Measurements from ENCODE around the gene FAM241B. TPM values are rescaled to one million over a fixed set of nuclear protein-coding genes. Genes with fewer than 3 reads are reported as not detected.

Gene FAM241B
- polyA plus RNA-seq, 1 donor from 2014 or later: 1.2 TPM

GRCh38 chr10:69651362-69651761 is 21.3 kb downstream of the FAM241B start:
- peaks cover 14% of the 10 kb centered on the region for H3K27me3 Mint-ChIP-seq
- no peak overlapping the region for H3K4me3 Mint-ChIP-seq
- peak overlapping the region in 1 of 3 donors; percentile 39 for H3K27ac Mint-ChIP-seq

DNA sequence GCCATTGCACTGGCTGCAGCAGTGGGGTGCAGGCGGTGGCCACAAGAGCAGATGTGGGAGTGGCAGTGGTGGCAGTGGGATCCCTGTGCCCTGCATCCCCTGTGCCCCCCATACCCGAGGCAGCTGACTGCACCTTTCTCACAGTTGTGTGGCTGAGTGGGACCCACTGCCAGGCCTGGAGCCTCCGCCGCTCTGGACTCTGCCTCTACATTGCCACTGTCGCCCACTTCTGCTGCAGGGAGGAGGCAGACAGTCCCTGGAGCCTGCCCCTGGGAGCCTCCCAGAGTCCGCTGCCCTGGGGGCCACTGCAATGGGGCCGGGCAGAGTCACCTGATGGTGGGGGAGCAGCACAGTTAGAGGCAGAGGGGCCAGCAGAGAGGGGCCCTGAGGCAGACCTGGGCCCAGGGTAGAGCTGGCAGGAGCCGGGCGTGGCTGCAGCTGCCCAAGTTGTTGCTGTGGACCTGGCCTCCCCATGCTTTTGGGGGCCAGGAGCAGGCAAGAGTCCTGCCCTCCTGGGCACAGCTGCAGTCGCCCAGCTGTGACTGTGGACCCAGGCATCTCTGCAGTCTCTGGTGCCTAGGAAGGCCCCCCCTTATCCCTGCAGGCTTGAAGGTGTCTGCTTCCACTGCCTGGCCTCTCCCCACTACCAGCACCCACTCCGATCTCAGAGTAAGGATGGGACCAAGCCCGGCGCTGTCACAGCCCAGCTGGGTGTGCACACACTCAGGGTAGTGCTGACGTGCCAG is 22.2 kb downstream of the FAM241B start:
- no peaks in the 10 kb centered on the region for H3K36me3 Mint-ChIP-seq
- H3K4me1 Mint-ChIP-seq: no peaks in the 10 kb centered on the region
- peaks cover 16% of the 10 kb centered on the region for H3K27me3 Mint-ChIP-seq
- peaks cover 0 to 4% (median 0%) of the 10 kb centered on the region in 3 donors for H3K9me3 Mint-ChIP-seq
- H3K4me3 Mint-ChIP-seq: no peak overlapping the region
- H3K27ac Mint-ChIP-seq: no peak overlapping the region

More at GRCh38 chr10:69651362-69651761, 21.3 kb downstream of the FAM241B start:
- Mint-ChIP-seq H3K9me3 (peaks cover 0 to 4% (median 0%) of the 10 kb centered on the region in 3 donors), H3K36me3 (no peaks in the 10 kb centered on the region), H3K4me1 (no peaks in the 10 kb centered on the region)

DNA sequence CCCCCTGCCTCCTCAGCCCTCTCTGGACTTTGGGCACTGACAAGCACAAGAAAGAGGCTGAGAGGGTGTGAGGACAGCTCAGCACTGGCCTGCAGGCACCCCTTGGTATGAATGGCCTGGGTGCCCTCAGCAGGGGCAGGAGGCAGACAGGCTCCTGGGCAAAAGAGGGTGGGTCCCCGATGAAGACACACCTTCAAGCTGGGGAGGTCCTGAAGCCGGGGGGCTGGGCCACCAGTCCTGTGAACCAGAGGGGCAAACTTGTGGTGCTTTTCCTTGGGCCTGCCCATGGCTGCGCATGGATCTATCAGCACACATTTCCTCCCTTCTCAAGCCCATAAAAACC is 22.8 kb downstream of the FAM241B start:
- peaks cover 17% of the 10 kb centered on the region for H3K27me3 Mint-ChIP-seq
- H3K4me3 Mint-ChIP-seq: no peak overlapping the region
- no peaks in the 10 kb centered on the region for H3K36me3 Mint-ChIP-seq
- no peaks in the 10 kb centered on the region for H3K4me1 Mint-ChIP-seq
- no peak overlapping the region for H3K27ac Mint-ChIP-seq
- H3K9me3 Mint-ChIP-seq: peaks cover 0 to 4% (median 0%) of the 10 kb centered on the region in 3 donors

- Mint-ChIP-seq H3K27ac (no peak overlapping the region), H3K36me3 (peaks cover 2% of the 10 kb centered on the region), H3K9me3 (peaks cover 0 to 4% (median 0%) of the 10 kb centered on the region in 3 donors), H3K4me1 (no peaks in the 10 kb centered on the region), H3K4me3 (peak overlapping the region in 1 of 4 donors; percentile 41), H3K27me3 (peaks cover 21% of the 10 kb centered on the region)
These were observed 23.5 kb downstream of the FAM241B start for GRCh38 chr10:69653561-69653960.

GRCh38 chr10:69655124-69655867 is 25.2 kb downstream of the FAM241B start:
- no peaks in the 10 kb centered on the region for H3K4me1 Mint-ChIP-seq
- H3K27ac Mint-ChIP-seq: no peak overlapping the region

DNA sequence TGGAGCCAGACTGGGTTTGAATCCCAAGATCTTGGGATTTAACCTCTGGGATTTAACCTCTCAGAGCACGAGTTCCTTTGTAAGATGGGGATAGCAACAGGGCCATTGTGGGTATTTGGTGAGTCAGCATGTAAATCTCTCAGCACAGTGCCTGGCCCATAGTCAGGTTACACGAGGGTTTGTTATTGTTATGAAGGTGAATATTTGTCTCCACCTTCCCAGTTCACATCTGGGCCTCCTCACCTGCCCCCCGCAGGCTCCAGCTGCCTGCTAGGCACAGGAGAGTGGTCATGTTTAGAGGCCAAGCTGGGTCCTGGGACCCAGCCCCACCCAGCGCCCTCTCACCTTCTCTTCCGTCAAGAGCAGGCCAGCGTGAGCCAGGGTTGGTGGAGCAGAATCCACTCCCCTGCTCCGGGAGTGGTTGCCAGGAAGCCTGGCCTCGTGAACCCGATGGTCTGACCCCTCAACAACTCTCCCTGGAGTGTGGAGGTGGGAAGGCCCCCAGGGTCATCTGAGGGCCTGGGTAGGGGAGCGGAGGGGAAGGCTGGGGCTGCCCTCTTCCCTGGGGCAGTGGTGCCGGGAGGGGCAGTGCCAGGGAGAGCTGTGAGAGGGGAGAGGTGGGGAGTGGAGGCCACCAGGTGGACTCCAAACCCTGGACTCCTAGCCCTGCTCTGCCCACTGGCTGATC is 26.0 kb downstream of the FAM241B start:
- no peak overlapping the region for H3K4me3 Mint-ChIP-seq
- no peaks in the 10 kb centered on the region for H3K4me1 Mint-ChIP-seq
- H3K36me3 Mint-ChIP-seq: peaks cover 3% of the 10 kb centered on the region
- peaks cover 0 to 4% (median 0%) of the 10 kb centered on the region in 3 donors for H3K9me3 Mint-ChIP-seq
- H3K27me3 Mint-ChIP-seq: peaks cover 24% of the 10 kb centered on the region
- H3K27ac Mint-ChIP-seq: no peak overlapping the region

More at GRCh38 chr10:69655124-69655867, 25.2 kb downstream of the FAM241B start:
- H3K27me3 Mint-ChIP-seq: peaks cover 25% of the 10 kb centered on the region
- peaks cover 2% of the 10 kb centered on the region for H3K36me3 Mint-ChIP-seq
- H3K9me3 Mint-ChIP-seq: peaks cover 0 to 4% (median 0%) of the 10 kb centered on the region in 3 donors
- H3K4me3 Mint-ChIP-seq: no peak overlapping the region

DNA sequence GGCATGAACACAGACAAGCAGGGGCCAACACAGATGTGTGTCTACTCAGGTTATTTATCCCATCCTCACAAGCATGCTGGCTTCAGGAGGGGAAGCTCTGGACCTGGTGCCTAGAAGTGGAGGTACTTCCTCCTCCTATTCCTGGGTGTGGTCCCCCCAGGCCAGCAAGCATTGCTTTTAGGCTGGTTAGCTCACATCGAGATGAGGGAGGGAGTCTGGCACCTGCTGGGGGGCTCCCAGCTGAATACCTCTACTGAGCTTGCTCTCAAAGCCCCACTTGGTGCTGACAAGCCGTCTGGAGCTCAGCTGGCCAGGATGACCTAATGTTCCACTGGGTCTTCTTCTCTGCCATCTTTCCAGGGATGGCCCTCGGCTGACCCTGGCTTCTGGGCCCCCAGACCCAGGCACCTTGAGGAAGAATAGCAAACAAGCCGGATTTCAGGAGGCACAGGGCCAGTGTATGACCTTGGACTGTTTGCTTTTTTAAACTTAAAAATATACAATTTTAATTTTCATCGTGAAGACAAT is 26.8 kb downstream of the FAM241B start:
- Mint-ChIP-seq H3K27ac (no peak overlapping the region), H3K36me3 (peaks cover 3% of the 10 kb centered on the region), H3K27me3 (peaks cover 19% of the 10 kb centered on the region), H3K4me1 (no peaks in the 10 kb centered on the region), H3K4me3 (no peak overlapping the region), H3K9me3 (peaks cover 0 to 4% (median 0%) of the 10 kb centered on the region in 3 donors)

DNA sequence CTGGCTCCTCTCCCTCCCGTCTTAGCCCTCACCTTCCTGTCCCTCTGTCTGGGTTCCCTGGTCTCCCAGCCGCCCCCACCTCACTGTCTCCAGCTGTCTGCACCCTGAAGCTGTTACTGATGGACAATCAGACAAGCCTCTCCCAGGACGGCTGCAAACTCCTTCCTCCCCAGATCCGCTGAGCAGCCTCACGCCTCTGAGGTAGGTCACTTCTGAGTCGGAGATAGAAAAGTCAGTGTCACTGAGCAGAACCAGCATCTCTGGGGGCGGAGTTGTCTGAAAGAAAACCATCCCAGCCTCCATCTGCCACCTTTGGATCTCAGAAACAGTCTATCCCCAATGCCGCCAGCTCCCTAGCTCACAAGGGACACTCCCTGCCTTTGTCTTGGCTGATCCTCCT is 27.4 kb downstream of the FAM241B start:
- H3K36me3 Mint-ChIP-seq: peaks cover 3% of the 10 kb centered on the region
- peaks cover 19% of the 10 kb centered on the region for H3K27me3 Mint-ChIP-seq
- H3K4me1 Mint-ChIP-seq: no peaks in the 10 kb centered on the region
- H3K27ac Mint-ChIP-seq: no peak overlapping the region
- H3K9me3 Mint-ChIP-seq: peaks cover 0 to 4% (median 0%) of the 10 kb centered on the region in 3 donors
- H3K4me3 Mint-ChIP-seq: no peak overlapping the region

GRCh38 chr10:69657866-69658265 is 27.8 kb downstream of the FAM241B start:
- H3K4me3 Mint-ChIP-seq: no peak overlapping the region
- peaks cover 17% of the 10 kb centered on the region for H3K27me3 Mint-ChIP-seq
- no peaks in the 10 kb centered on the region for H3K4me1 Mint-ChIP-seq
- H3K9me3 Mint-ChIP-seq: peaks cover 0 to 4% (median 0%) of the 10 kb centered on the region in 3 donors
- H3K36me3 Mint-ChIP-seq: peaks cover 3% of the 10 kb centered on the region
- no peak overlapping the region for H3K27ac Mint-ChIP-seq

GRCh38 chr10:69659241-69660038 is 29.4 kb downstream of the FAM241B start:
- Mint-ChIP-seq H3K36me3 (peaks cover 3% of the 10 kb centered on the region), H3K27me3 (peaks cover 15% of the 10 kb centered on the region), H3K4me1 (no peaks in the 10 kb centered on the region), H3K9me3 (no peaks in the 10 kb centered on the region), H3K27ac (no peak overlapping the region), H3K4me3 (no peak overlapping the region)

DNA sequence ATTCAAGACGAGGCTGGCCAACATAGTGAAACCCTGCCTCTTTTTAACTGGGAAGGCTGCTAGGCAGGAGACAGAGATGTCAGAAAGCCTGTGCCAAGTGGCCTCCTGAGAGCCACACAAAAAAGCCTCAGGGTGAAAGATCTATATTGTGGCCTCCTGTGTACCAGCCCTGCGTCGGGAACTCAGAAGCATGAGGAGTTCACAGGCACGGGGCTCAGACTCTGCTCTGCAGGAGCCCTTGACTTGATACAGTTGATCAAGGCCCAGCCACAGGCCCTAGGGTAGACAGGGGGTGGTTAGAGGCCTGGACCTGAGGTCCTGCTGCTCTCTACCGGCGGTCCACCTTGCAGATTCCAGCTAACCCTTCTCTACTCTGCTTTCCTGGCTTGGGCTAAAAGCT is 30.2 kb downstream of the FAM241B start:
- peak overlapping the region in 1 of 3 donors; percentile 54 for H3K27ac Mint-ChIP-seq

GRCh38 chr10:69661414-69662172 is 31.5 kb downstream of the FAM241B start:
- Mint-ChIP-seq H3K9me3 (no peaks in the 10 kb centered on the region), H3K27me3 (peaks cover 18% of the 10 kb centered on the region), H3K4me3 (no peak overlapping the region), H3K36me3 (peaks cover 3% of the 10 kb centered on the region), H3K4me1 (no peaks in the 10 kb centered on the region), H3K27ac (no peak overlapping the region)

More for the DNA sequence above, 30.2 kb downstream of the FAM241B start:
- Mint-ChIP-seq H3K27me3 (peaks cover 17% of the 10 kb centered on the region), H3K36me3 (peaks cover 3% of the 10 kb centered on the region), H3K4me3 (no peak overlapping the region), H3K9me3 (no peaks in the 10 kb centered on the region), H3K4me1 (no peaks in the 10 kb centered on the region)

DNA sequence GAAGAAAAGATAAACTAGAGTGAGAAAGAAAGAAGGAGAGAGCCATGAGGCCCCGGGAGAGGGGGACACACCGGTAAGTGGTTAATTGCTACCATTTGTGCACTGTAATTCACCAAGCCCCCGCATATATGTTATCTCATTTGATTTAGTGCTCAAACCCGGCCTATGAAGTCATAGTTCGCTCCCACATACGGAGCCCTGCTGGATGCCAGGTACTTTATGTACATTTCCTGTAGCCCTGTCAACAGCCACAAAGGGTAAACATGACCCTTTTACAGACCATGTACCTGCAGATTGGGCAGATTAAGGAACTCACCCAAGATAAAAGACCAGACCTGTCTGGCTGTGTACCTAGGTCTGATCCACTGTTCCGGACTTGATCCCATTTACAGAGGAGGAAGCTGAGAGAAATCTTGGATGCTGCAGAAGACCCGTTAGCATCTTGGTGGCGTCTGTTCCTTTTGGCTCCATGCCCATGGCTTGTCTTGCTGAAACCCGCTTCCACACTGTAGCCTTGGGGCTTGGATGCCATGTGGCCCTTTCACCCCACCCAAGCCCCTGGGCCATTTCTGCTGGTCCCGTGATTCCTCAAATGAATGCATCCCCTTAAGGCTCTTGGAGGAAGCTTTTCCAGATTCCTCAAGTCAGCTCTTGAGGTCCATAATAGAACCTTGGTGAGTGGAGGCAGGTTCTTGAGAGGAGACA is 32.3 kb downstream of the FAM241B start:
- H3K27ac Mint-ChIP-seq: no peak overlapping the region
- peaks cover 3% of the 10 kb centered on the region for H3K36me3 Mint-ChIP-seq
- H3K27me3 Mint-ChIP-seq: peaks cover 22% of the 10 kb centered on the region
- H3K9me3 Mint-ChIP-seq: no peaks in the 10 kb centered on the region
- no peaks in the 10 kb centered on the region for H3K4me1 Mint-ChIP-seq
- no peak overlapping the region for H3K4me3 Mint-ChIP-seq

Data from IgD-negative memory B cell (primary cell).